ENCODE data around the gene ROR2.

DNA sequence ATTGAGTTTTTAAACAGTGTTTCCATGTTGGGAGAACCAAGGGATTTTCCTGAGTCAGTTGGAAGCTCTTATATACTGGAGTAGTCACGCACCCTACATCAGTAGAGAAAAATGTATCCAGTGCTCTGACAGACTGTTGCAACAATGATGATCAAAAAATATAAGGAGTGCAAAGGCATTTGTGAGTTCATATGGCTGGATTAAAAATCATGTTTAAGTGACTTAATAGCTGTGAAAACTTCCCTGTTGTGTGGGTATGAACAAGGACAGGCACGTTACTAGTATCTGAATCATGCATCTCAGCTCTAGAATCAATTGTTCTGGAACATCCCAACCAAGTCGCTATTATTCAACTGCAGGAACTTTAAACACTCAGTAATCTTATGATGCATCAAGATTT lies 229.7 kb downstream of the ROR2 start:
- TF ChIP-seq POLR2A (IDR thresholded peaks at IDR 0.05; ENCODE audit: low read depth, low read length) (no peak), EZH2 (IDR thresholded peaks at IDR 0.05; ENCODE audit: borderline replicate concordance, low read depth, low read length, severe bottlenecking) (no peak)
- TF ChIP-seq, protein P1, sequence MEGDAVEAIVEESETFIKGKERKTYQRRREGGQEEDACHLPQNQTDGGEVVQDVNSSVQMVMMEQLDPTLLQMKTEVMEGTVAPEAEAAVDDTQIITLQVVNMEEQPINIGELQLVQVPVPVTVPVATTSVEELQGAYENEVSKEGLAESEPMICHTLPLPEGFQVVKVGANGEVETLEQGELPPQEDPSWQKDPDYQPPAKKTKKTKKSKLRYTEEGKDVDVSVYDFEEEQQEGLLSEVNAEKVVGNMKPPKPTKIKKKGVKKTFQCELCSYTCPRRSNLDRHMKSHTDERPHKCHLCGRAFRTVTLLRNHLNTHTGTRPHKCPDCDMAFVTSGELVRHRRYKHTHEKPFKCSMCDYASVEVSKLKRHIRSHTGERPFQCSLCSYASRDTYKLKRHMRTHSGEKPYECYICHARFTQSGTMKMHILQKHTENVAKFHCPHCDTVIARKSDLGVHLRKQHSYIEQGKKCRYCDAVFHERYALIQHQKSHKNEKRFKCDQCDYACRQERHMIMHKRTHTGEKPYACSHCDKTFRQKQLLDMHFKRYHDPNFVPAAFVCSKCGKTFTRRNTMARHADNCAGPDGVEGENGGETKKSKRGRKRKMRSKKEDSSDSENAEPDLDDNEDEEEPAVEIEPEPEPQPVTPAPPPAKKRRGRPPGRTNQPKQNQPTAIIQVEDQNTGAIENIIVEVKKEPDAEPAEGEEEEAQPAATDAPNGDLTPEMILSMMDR (IDR thresholded peaks at IDR 0.05; ENCODE audit: extremely low read depth in 1 of 2, insufficient read depth in 1 of 2, low read depth in 1 of 2, low read length in 2 of 2) = no peak

All from endothelial cell of umbilical vein (primary cell).